ENCODE measurements around the gene PDP2.
A peak's percentile ranks its signal among the peaks of the same experiment; 100 is the strongest.

PDP2 gene

GRCh38 chr16:66856801-66857200 is 23.5 kb upstream of the PDP2 start:
- Histone ChIP-seq H3K4me2 (ENCODE audit: low read length) (no peak overlapping the region), H3K4me3 (ENCODE audit: low read length) (no peak overlapping the region), H3K27me3 (ENCODE audit: control insufficient read depth, low read length) (no peaks in the 10 kb centered on the region), H3F3A (ENCODE audit: control insufficient read depth, insufficient read depth) (no peaks in the 10 kb centered on the region), H4K20me1 (ENCODE audit: control insufficient read depth, insufficient read depth, low read depth, low read length) (no peaks in the 10 kb centered on the region), H3K27ac (ENCODE audit: low read depth, low read length) (no peak overlapping the region), H3K79me2 (ENCODE audit: control insufficient read depth, low read length) (no peaks in the 10 kb centered on the region), H3K36me3 (ENCODE audit: control insufficient read depth, low read length) (no peaks in the 10 kb centered on the region), H3K4me1 (ENCODE audit: control insufficient read depth, low read length) (peaks cover 7% of the 10 kb centered on the region), H3K9me3 (ENCODE audit: control insufficient read depth, insufficient read depth, low read length) (no peaks in the 10 kb centered on the region), H3K9me2 (replicated peaks; ENCODE audit: control insufficient read depth, low read length) (no peaks in the 10 kb centered on the region)
- TF ChIP-seq EZH2phosphoT487 (IDR thresholded peaks at IDR 0.05; ENCODE audit: borderline replicate concordance, low read length) = no peak
- TF ChIP-seq, protein P1, sequence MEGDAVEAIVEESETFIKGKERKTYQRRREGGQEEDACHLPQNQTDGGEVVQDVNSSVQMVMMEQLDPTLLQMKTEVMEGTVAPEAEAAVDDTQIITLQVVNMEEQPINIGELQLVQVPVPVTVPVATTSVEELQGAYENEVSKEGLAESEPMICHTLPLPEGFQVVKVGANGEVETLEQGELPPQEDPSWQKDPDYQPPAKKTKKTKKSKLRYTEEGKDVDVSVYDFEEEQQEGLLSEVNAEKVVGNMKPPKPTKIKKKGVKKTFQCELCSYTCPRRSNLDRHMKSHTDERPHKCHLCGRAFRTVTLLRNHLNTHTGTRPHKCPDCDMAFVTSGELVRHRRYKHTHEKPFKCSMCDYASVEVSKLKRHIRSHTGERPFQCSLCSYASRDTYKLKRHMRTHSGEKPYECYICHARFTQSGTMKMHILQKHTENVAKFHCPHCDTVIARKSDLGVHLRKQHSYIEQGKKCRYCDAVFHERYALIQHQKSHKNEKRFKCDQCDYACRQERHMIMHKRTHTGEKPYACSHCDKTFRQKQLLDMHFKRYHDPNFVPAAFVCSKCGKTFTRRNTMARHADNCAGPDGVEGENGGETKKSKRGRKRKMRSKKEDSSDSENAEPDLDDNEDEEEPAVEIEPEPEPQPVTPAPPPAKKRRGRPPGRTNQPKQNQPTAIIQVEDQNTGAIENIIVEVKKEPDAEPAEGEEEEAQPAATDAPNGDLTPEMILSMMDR (IDR thresholded peaks at IDR 0.05; ENCODE audit: low read depth, low read length, poor library complexity, severe bottlenecking) = no peak

DNA sequence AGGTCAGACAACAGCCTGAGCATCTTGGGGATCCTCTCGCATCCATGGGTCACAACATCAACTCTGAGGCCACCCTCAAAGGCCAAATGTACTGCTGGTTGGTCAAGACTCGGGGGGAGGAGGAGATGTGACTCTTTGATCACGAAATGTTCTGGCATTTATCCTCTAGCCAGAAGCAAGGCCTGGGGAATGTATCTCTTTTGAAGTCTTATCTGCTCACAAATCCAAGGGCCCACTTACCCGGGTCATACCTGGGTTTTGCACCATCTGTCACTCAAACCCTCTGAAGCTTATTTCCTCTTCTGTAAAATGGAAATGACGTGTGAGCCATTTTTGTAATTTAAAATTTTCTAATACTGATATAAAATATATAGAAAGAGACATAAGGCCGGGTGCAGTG is 22.9 kb upstream of the PDP2 start:
- H3K9me3 ChIP-seq (ENCODE audit: control insufficient read depth, insufficient read depth, low read length) = no peaks in the 10 kb centered on the region
- H3K4me2 ChIP-seq (ENCODE audit: low read length) = peak overlapping the region; percentile 37; the same call in 1 of the 2 replicates
- no peaks in the 10 kb centered on the region for H4K20me1 ChIP-seq (ENCODE audit: control insufficient read depth, insufficient read depth, low read depth, low read length)
- H3K36me3 ChIP-seq (ENCODE audit: control insufficient read depth, low read length) = no peaks in the 10 kb centered on the region
- no peak overlapping the region for H3K27ac ChIP-seq (ENCODE audit: low read depth, low read length)
- H3K4me3 ChIP-seq (ENCODE audit: low read length) = no peak overlapping the region
- H3F3A ChIP-seq (ENCODE audit: control insufficient read depth, insufficient read depth) = no peaks in the 10 kb centered on the region
- no peaks in the 10 kb centered on the region for H3K79me2 ChIP-seq (ENCODE audit: control insufficient read depth, low read length)
- peaks cover 7% of the 10 kb centered on the region for H3K4me1 ChIP-seq (ENCODE audit: control insufficient read depth, low read length)
- TF ChIP-seq, protein P1 (IDR thresholded peaks at IDR 0.05; ENCODE audit: low read depth, low read length, poor library complexity, severe bottlenecking) = no peak
- no peak for TF ChIP-seq EZH2phosphoT487 (IDR thresholded peaks at IDR 0.05; ENCODE audit: borderline replicate concordance, low read length)
- no peaks in the 10 kb centered on the region for H3K9me2 ChIP-seq (replicated peaks; ENCODE audit: control insufficient read depth, low read length)
- no peaks in the 10 kb centered on the region for H3K27me3 ChIP-seq (ENCODE audit: control insufficient read depth, low read length)

DNA sequence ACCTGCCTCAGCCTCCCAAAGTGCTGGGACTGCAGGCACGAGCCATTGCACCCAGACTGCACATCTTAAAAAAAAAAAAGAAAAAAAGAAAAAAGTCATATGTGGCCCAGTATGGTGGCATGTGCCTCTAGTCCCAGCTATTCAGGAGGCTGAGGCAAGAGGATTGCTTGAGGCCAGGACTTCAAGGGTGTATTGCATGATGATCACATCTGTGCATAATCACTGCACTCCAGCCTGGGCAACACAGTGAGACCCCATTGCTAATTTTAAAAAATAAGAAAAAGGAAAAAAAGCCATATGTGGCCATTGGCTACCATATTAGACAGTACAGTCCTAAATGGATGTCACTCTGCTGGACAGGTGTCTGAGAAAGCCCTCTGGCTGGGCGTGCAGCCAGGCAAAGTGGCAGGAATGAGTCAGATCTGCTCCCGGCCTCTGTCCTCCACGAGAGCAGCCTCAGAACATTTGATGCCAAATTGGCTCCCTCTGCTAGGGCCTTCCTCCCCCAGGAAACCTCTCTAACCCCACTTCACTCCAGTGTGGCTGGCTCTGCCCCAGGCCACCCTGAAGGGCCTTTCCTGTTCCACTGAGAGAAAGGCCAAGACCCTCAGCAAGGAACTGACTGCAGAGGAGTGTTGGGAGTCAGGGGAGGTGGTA is 21.4 kb upstream of the PDP2 start:
- no peaks in the 10 kb centered on the region for H3K79me2 ChIP-seq (ENCODE audit: control insufficient read depth, low read length)
- peaks cover 7% of the 10 kb centered on the region for H3K4me1 ChIP-seq (ENCODE audit: control insufficient read depth, low read length)
- TF ChIP-seq, protein P1 (IDR thresholded peaks at IDR 0.05; ENCODE audit: low read depth, low read length, poor library complexity, severe bottlenecking) = no peak
- no peak for TF ChIP-seq EZH2phosphoT487 (IDR thresholded peaks at IDR 0.05; ENCODE audit: borderline replicate concordance, low read length)
- H3K27ac ChIP-seq (ENCODE audit: low read depth, low read length) = no peak overlapping the region
- H3K9me3 ChIP-seq (ENCODE audit: control insufficient read depth, insufficient read depth, low read length) = no peaks in the 10 kb centered on the region
- no peaks in the 10 kb centered on the region for H3F3A ChIP-seq (ENCODE audit: control insufficient read depth, insufficient read depth)
- H3K36me3 ChIP-seq (ENCODE audit: control insufficient read depth, low read length) = no peaks in the 10 kb centered on the region
- no peaks in the 10 kb centered on the region for H4K20me1 ChIP-seq (ENCODE audit: control insufficient read depth, insufficient read depth, low read depth, low read length)
- no peaks in the 10 kb centered on the region for H3K27me3 ChIP-seq (ENCODE audit: control insufficient read depth, low read length)
- no peak overlapping the region for H3K4me3 ChIP-seq (ENCODE audit: low read length)
- no peaks in the 10 kb centered on the region for H3K9me2 ChIP-seq (replicated peaks; ENCODE audit: control insufficient read depth, low read length)
- H3K4me2 ChIP-seq (ENCODE audit: low read length) = no peak overlapping the region
